Esophagus squamous epithelium (tissue), 5 donors: ENCODE measurements around the gene AK3. TPM values are rescaled to one million over a fixed set of nuclear protein-coding genes. Genes with fewer than 3 reads are reported as not detected.
A peak's percentile ranks its signal among the peaks of the same experiment; 100 is the strongest.
"Not testable (repeated sequence)": the region's sequence is repeated elsewhere in the genome, so short reads cannot be mapped to it uniquely, and the experiment has no call there.

Source experiments
- DNase-seq: peaks from one replicate; lab custom pipeline; 2025; lab: John Stamatoyannopoulos, UW
- H3K27ac ChIP-seq, 4 donors: fragments of 200-600 bp; sonication (generic); one replicate each; pipeline ENCODE4 v1.5.1; 2016 to 2019; ENCODE audit warnings: mild to moderate bottlenecking in 1 of 4
- H3K27me3 ChIP-seq, 4 donors: fragments of 200-600 bp; sonication (generic); 1 replicate in 3 of 4; 2 replicates in 1 of 4; pipeline versions ENCODE4 v1.5.1 to v1.6.0; 2017 to 2021; ENCODE audit warnings: antibody characterized with exemption in 1 of 4
- H3K36me3 ChIP-seq, 3 donors: fragments of 200-600 bp; sonication (generic); one replicate each; pipeline ENCODE4 v1.5.1; 2016 to 2019
- H3K4me1 ChIP-seq, 3 donors: fragments of 200-600 bp; sonication (generic); one replicate each; pipeline ENCODE4 v1.5.1; 2017 to 2019
- H3K4me3 ChIP-seq, 4 donors: fragments of 200-600 bp; sonication (generic); 1 replicate in 3 of 4; 2 replicates in 1 of 4; pipeline ENCODE4 v1.5.1; 2016 to 2019; ENCODE audit warnings: mild to moderate bottlenecking in 2 of 4, moderate library complexity in 1 of 4
- H3K9me3 ChIP-seq, 3 donors: fragments of 200-600 bp; sonication (generic); one replicate each; pipeline ENCODE4 v1.5.1; 2016 to 2019
- POLR2A ChIP-seq, 4 donors: fragments of 450-650 bp; IDR thresholded peaks; one replicate each; pipeline ENCODE4 v1.6.1; 2017; ENCODE audit warnings: antibody characterized with exemption in 4 of 4, mild to moderate bottlenecking in 4 of 4, moderate library complexity in 3 of 4
- WGBS, 2 donors: methylation state at CpG; one replicate each; pipeline ENCODE4 v1.1.5; 2018; 5-methylcytosine and 5-hydroxymethylcytosine counted together
- intact Hi-C: fragments of 100-400 bp; cut with DNase I; formaldehyde crosslinking; loops from one replicate; pipeline ENCODE4 v1.15.0; 2022
- total RNA-seq, 4 donors: library from RNA; depleted of rRNA; stranded (reverse); fragments of >200 nt; gene quantifications; one replicate each; pipeline ENCODE4 v1.1.0, GENCODE V29; 2016
- TF ChIP-seq, protein P1 (sequence below), 6 experiments: fragments of 450-650 bp in 4 of 6; fragments of 200-600 bp in 2 of 6; sonication (generic) in 2 of 6; IDR thresholded peaks; one replicate each; pipeline ENCODE4 v1.5.1; 2016 to 2019; ENCODE audit warnings: antibody characterized with exemption in 6 of 6, mild to moderate bottlenecking in 4 of 6, moderate library complexity in 4 of 6
- donor health status: DM: yes; HTN: yes; CAD: no.

AK3 gene
- 100 to 1,000 TPM in 1 of 4 donors, 10 to 100 TPM in 3; 47.8 to 104 (median 81.2) TPM for total RNA-seq

GRCh38 chr9:4740638-4741364 lies at the start of gene AK3:
Gene AK3, minus strand, starts transcription at chr9:4741202. Its CDS starts 115 bp downstream, at chr9:4741087.
- no peaks in the 10 kb centered on the region for H3K36me3 ChIP-seq

DNA sequence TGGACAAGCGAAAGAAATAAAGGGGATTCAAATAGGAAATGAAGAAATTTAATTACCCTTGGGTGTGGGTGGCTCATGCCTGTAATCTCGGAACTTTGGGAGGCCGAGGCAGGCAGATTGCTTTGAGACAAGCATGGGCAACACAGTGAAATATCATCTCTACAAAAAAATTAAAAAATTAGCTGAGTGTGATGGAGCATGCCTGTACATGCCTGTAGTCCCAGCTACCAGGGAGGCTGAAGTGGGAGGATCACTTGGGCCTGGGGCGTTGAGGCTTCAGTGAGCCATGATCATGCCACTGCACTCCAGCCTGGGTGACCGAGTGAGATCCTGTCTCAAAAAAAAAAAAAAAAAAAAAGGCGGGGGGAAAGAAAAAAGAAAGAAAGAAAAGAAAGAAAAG lies 47.7 kb upstream of the AK3 start:
- WGBS, 2 donors, result 52 to 56% methylated on average over 6 of the region's 6 CpGs
- H3K27ac ChIP-seq, result no peak overlapping the region
- TF ChIP-seq, protein P1, sequence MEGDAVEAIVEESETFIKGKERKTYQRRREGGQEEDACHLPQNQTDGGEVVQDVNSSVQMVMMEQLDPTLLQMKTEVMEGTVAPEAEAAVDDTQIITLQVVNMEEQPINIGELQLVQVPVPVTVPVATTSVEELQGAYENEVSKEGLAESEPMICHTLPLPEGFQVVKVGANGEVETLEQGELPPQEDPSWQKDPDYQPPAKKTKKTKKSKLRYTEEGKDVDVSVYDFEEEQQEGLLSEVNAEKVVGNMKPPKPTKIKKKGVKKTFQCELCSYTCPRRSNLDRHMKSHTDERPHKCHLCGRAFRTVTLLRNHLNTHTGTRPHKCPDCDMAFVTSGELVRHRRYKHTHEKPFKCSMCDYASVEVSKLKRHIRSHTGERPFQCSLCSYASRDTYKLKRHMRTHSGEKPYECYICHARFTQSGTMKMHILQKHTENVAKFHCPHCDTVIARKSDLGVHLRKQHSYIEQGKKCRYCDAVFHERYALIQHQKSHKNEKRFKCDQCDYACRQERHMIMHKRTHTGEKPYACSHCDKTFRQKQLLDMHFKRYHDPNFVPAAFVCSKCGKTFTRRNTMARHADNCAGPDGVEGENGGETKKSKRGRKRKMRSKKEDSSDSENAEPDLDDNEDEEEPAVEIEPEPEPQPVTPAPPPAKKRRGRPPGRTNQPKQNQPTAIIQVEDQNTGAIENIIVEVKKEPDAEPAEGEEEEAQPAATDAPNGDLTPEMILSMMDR (IDR thresholded peaks at IDR 0.05), result no peak
- TF ChIP-seq POLR2A (IDR thresholded peaks at IDR 0.05), result no peak

More at GRCh38 chr9:4740638-4741364, at the start of gene AK3:
- no peaks in the 10 kb centered on the region for H3K9me3 ChIP-seq
- intact Hi-C loops, result loop anchor here (10.0 kb wide), 1 partner anchor 694 kb away; the partner anchor contains the start of gene PLGRKT
- no peaks in the 10 kb centered on the region for H3K27me3 ChIP-seq
- WGBS, 2 donors, result 0% methylated on average over 3 to 9 of the region's 84 CpGs
- peak within 1 kb of the TSS; percentile 82 to 97 (median 90) for H3K4me3 ChIP-seq
- H3K4me1 ChIP-seq, result peaks cover 9 to 64% (median 11%) of the 10 kb centered on the region in 3 donors
- peak; percentile 43 for DNase-seq
- H3K27ac ChIP-seq, result peak within 1 kb of the TSS; percentile 92 to 99 (median 98)
- peak in 2 of 4 donors; percentile 91 to 94 for TF ChIP-seq POLR2A (IDR thresholded peaks at IDR 0.05)
- TF ChIP-seq, protein P1 (IDR thresholded peaks at IDR 0.05), result peak in 3 of 6 experiments; percentile 7 to 21 (median 12)

GRCh38 chr9:4787876-4788275 lies 46.9 kb upstream of the AK3 start:
- no peak for DNase-seq

More for the DNA sequence above, 47.7 kb upstream of the AK3 start:
- Histone ChIP-seq H3K9me3 (no peaks in the 10 kb centered on the region), H3K4me3 (no peak overlapping the region), H3K36me3 (no peaks in the 10 kb centered on the region), H3K27me3 (peaks cover 0 to 6% (median 0%) of the 10 kb centered on the region in 4 donors), H3K4me1 (peaks cover under 1 to 13% (median 3%) of the 10 kb centered on the region in 3 donors)
- intact Hi-C loops, result no loop called here
- no peak for DNase-seq

DNA sequence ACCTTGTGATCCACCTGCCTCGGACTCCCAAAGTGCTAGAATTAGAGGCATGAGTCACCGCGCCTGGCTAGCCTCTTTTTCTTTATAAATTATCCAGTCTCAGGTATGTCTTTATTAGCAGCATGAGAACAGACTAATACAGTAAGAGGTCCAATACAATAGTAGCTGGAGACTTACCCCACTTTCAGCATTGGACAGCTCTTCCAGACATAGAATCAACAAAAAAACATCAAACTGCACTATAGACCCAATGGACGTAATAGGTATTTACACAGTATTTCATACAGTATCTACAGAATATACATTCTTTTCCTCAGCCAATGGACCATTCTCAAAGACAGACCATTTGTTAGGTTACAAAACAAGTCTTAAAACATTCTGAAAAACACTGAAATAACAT lies 45.6 kb upstream of the AK3 start:
- 68 to 98% methylated on average over 4 of the region's 4 CpGs for WGBS, 2 donors
- no peak overlapping the region for H3K27ac ChIP-seq
- intact Hi-C loops, result no loop called here
- no peak for TF ChIP-seq POLR2A (IDR thresholded peaks at IDR 0.05)
- TF ChIP-seq, protein P1 (IDR thresholded peaks at IDR 0.05), result no peak
- no peak overlapping the region for H3K4me3 ChIP-seq
- peaks cover 0 to 10% (median 0%) of the 10 kb centered on the region in 4 donors for H3K27me3 ChIP-seq
- H3K4me1 ChIP-seq, result peaks cover 0 to 1% (median 0%) of the 10 kb centered on the region in 3 donors
- H3K9me3 ChIP-seq, result no peaks in the 10 kb centered on the region
- DNase-seq, result no peak
- no peaks in the 10 kb centered on the region for H3K36me3 ChIP-seq

More at GRCh38 chr9:4787876-4788275, 46.9 kb upstream of the AK3 start:
- intact Hi-C loops, result no loop called here
- H3K4me1 ChIP-seq, result peaks cover 0 to 8% (median 0%) of the 10 kb centered on the region in 3 donors
- H3K27me3 ChIP-seq, result peaks cover 0 to 6% (median 0%) of the 10 kb centered on the region in 4 donors
- no peak overlapping the region for H3K4me3 ChIP-seq
- TF ChIP-seq POLR2A (IDR thresholded peaks at IDR 0.05), result no peak
- TF ChIP-seq, protein P1 (IDR thresholded peaks at IDR 0.05), result no peak
- H3K36me3 ChIP-seq, result no peaks in the 10 kb centered on the region
- no peaks in the 10 kb centered on the region for H3K9me3 ChIP-seq
- WGBS, 2 donors, result 25 to 91% methylated on average over 1 of the region's 1 CpG
- H3K27ac ChIP-seq, result no peak overlapping the region

DNA sequence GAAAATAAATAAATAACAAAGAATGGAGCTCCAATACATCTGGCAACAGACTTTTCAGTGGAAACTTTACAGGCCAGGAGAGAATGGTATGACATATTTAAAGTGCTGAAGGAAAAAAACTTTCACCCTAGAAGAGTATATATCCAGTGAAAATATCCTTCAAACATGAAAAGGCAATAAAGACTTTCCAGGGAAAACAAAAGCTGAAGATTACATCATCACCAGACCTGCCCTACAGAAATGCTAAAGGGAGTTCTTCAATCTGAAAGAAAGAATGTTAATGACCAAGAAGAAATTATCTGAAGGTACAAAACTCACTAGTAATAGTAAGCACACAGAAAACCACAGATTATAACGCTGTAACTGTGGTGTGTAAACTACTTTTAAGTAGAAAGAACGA lies 43.4 kb upstream of the AK3 start:
- intact Hi-C loops, result no loop called here
- no peak for TF ChIP-seq POLR2A (IDR thresholded peaks at IDR 0.05)
- TF ChIP-seq, protein P1 (IDR thresholded peaks at IDR 0.05), result no peak

GRCh38 chr9:4783191-4783590 lies 42.2 kb upstream of the AK3 start:
- H3K9me3 ChIP-seq, H3K36me3 ChIP-seq, intact Hi-C loops, DNase-seq, H3K4me3 ChIP-seq, H3K27ac ChIP-seq, H3K4me1 ChIP-seq: not testable (repeated sequence)
- peaks cover 0 to 13% (median 0%) of the 10 kb centered on the region in 4 donors for H3K27me3 ChIP-seq
- WGBS, 2 donors, result 33 to 67% methylated on average over 1 of the region's 4 CpGs

More for the DNA sequence above, 43.4 kb upstream of the AK3 start:
- peaks cover 0 to 13% (median 0%) of the 10 kb centered on the region in 4 donors for H3K27me3 ChIP-seq
- no peak overlapping the region for H3K4me3 ChIP-seq
- no peaks in the 10 kb centered on the region for H3K9me3 ChIP-seq
- WGBS, 2 donors, result 66 to 75% methylated on average over 2 of the region's 2 CpGs
- no peaks in the 10 kb centered on the region for H3K36me3 ChIP-seq
- H3K4me1 ChIP-seq, result no peaks in the 10 kb centered on the region
- no peak overlapping the region for H3K27ac ChIP-seq
- DNase-seq, result no peak
